ENCODE results near the gene S100B. TPM values are rescaled to one million over a fixed set of nuclear protein-coding genes. Genes with fewer than 3 reads are reported as not detected.
A peak's percentile ranks its signal among the peaks of the same experiment; 100 is the strongest.

The S100B gene
- total and polyA plus RNA-seq, 9 of the 15 experiments (the other 6 are each of a cell fraction or from before 2014, with no cell fraction given), result not detected

GRCh38 chr21:46635324-46636180 lies 30.7 kb upstream of the S100B start, which contains the start of gene PRMT2 (continued):
- TF ChIP-seq MEF2A (IDR thresholded peaks at IDR 0.05; ENCODE audit: control insufficient read depth, low read depth, low read length), result no peak
- no peak for TF ChIP-seq ETS2 (tag; IDR thresholded peaks at IDR 0.05; ENCODE audit: borderline replicate concordance, poor library complexity, severe bottlenecking)
- TF ChIP-seq ZNF217 (CRISPR knock-in tag; IDR thresholded peaks at IDR 0.05), result no peak
- peak; percentile 65; the same call in 1 of the 2 replicates for TF ChIP-seq LARP7 (IDR thresholded peaks at IDR 0.05)
- TF ChIP-seq CTCF (IDR thresholded peaks at IDR 0.05 in 2 of 3, conservative IDR thresholded peaks at IDR 0.05 in 1 of 3; ENCODE audit: insufficient read depth in 2 of 3, low read depth in 1 of 3, low read length in 3 of 3), result 0 out of 6 replicates have a peak, but pooled peaks of 1 of the 3 experiments have one; percentile 0
- peak; percentile 87 for TF ChIP-seq GATAD2A (IDR thresholded peaks at IDR 0.05)
- no peak for TF ChIP-seq ZNF23 (CRISPR knock-in tag; IDR thresholded peaks at IDR 0.05)
- TF ChIP-seq MBD2 (IDR thresholded peaks at IDR 0.05; ENCODE audit: borderline replicate concordance, low read depth), result peak; percentile 80
- TF ChIP-seq ZBTB43 (CRISPR knock-in tag; IDR thresholded peaks at IDR 0.05), result no peak
- TF ChIP-seq RERE (CRISPR knock-in tag; IDR thresholded peaks at IDR 0.05; ENCODE audit: borderline replicate concordance), result no peak
- no peak; the same call in 1 of the 2 replicates for TF ChIP-seq HNRNPL (IDR thresholded peaks at IDR 0.05; ENCODE audit: low read depth, low read length)
- TF ChIP-seq MTA2 (IDR thresholded peaks at IDR 0.05; ENCODE audit: low read depth), result peak; percentile 36
- TF ChIP-seq GTF2B (IDR thresholded peaks at IDR 0.05; ENCODE audit: extremely low read depth, insufficient read length), result no peak
- TF ChIP-seq NONO (IDR thresholded peaks at IDR 0.05; ENCODE audit: low read depth in 2 of 2, low read length in 1 of 2), result peak; percentile 61 to 78; a peak in 2 of 4 replicates
- peak; percentile 95 for TF ChIP-seq FIP1L1 (IDR thresholded peaks at IDR 0.05; ENCODE audit: low read depth, low read length, poor library complexity, severe bottlenecking)
- TF ChIP-seq NFE2L1 (tag; IDR thresholded peaks at IDR 0.05; ENCODE audit: borderline replicate concordance, low read depth), result no peak
- TF ChIP-seq ATF7 (IDR thresholded peaks at IDR 0.05), result peak; percentile 92
- no peak for TF ChIP-seq ZNF224 (CRISPR knock-in tag; IDR thresholded peaks at IDR 0.05)

Data from K562 (cell line).